Testis (tissue), 2 donors: ENCODE data around the gene AARSD1.

Experiments used
- CTCF ChIP-seq, 3 experiments: fragments of 450-650 bp in 2 of 3; fragments of 200-600 bp in 1 of 3; sonication (generic) in 1 of 3; IDR thresholded peaks; one replicate each; pipeline ENCODE4 v1.5.1; 2016 to 2019; ENCODE audit warnings: antibody characterized with exemption in 3 of 3, mild to moderate bottlenecking in 2 of 3, moderate library complexity in 1 of 3
- POLR2A ChIP-seq: fragments of 450-650 bp; IDR thresholded peaks from one replicate; pipeline ENCODE4 v1.6.1; 2017; ENCODE audit warnings: antibody characterized with exemption, mild to moderate bottlenecking, moderate library complexity

DNA sequence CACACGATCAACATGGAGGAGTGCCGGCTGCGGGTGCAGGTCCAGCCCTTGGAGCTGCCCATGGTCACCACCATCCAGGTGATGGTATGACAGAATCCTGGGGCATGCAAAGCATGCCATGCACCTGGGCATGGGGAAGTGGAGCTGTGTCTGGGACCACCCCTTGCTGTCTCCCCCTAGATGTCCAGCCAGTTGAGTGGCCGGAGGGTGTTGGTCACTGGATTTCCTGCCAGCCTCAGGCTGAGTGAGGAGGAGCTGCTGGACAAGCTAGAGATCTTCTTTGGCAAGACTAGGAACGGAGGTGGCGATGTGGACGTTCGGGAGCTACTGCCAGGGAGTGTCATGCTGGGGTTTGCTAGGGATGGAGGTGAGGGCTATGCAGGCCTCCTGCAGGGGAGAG, 49.0 kb upstream of the AARSD1 start:
- TF ChIP-seq CTCF (IDR thresholded peaks at IDR 0.05) (no peak), POLR2A (no peak)
